HEK293 (cell line): ENCODE measurements around the gene HDAC2.

Source experiments
- CTCF ChIA-PET: fragments of 350-600 bp; formaldehyde crosslinking; extraction: SDS; loops from one replicate; lab custom pipeline; 2021; ENCODE audit warnings: antibody characterized with exemption; lab: Yijun Ruan, JAX
- POLR2A ChIA-PET: fragments of 300-600 bp; formaldehyde crosslinking; extraction: SDS; loops from one replicate; lab custom pipeline; 2020; ENCODE audit warnings: antibody characterized with exemption, inconsistent platforms; lab: Yijun Ruan, JAX
- H3K27ac ChIP-seq: fragments of 200-500 bp; sonication (Bioruptor generic); 2 replicates; pipeline ENCODE4 v1.5.1; 2014; ENCODE audit warnings: low read depth, low read length, control low read depth, inconsistent platforms; ENCODE audit errors: extremely low read depth
- H3K36me3 ChIP-seq, 2 experiments: fragments of 200-500 bp in 1 of 2; sonication (Bioruptor generic) in 1 of 2; 1 replicate in 1 of 2; 2 replicates in 1 of 2; pipeline ENCODE4 v1.5.1; 2014 to 2017; ENCODE audit warnings: inconsistent platforms in 2 of 2, low read length in 2 of 2; ENCODE audit not compliant: control insufficient read depth in 2 of 2, insufficient read depth in 1 of 2
- H3K4me1 ChIP-seq: fragments of 200-500 bp; sonication (Bioruptor generic); 2 replicates; pipeline ENCODE4 v1.5.1; 2014; ENCODE audit warnings: mild to moderate bottlenecking, low read length, inconsistent platforms; ENCODE audit not compliant: control insufficient read depth, insufficient read depth
- H3K4me3 ChIP-seq: 2 replicates; pipeline ENCODE4 v1.5.1; 2011; ENCODE audit warnings: low read depth, mild to moderate bottlenecking, control low read depth, low read length, moderate library complexity
- H3K9me3 ChIP-seq: fragments of 200-500 bp; sonication (Bioruptor generic); 2 replicates; pipeline ENCODE4 v1.5.1; 2014; ENCODE audit warnings: low read depth, low read length, inconsistent platforms; ENCODE audit not compliant: control insufficient read depth, insufficient read depth
- GLI4 ChIP-seq: fragments of 450-650 bp; formaldehyde crosslinking; IDR thresholded peaks from 2 replicates; pipeline ENCODE4 v1.5.1; 2016; ENCODE audit warnings: missing biosample characterization, missing genetic modification characterization
- HOXA7 ChIP-seq: sonication (generic); formaldehyde crosslinking; IDR thresholded peaks from 2 replicates; pipeline ENCODE4 v1.8.1; 2022; ENCODE audit warnings: missing genetic modification reagents, borderline replicate concordance
- IKZF3 ChIP-seq: fragments of 450-650 bp; IDR thresholded peaks from 2 replicates; pipeline ENCODE4 v1.5.0; 2018; ENCODE audit warnings: missing biosample characterization, mild to moderate bottlenecking, missing genetic modification characterization, moderate library complexity
- KLF7 ChIP-seq: fragments of 450-650 bp; formaldehyde crosslinking; IDR thresholded peaks from 2 replicates; pipeline ENCODE4 v1.5.1; 2016; ENCODE audit warnings: missing biosample characterization, missing genetic modification characterization, borderline replicate concordance
- MEIS1 ChIP-seq: sonication (generic); formaldehyde crosslinking; IDR thresholded peaks from 2 replicates; pipeline ENCODE4 v1.8.1; 2022; ENCODE audit warnings: missing genetic modification reagents, mild to moderate bottlenecking, borderline replicate concordance
- REPIN1 ChIP-seq: fragments of 450-650 bp; formaldehyde crosslinking; IDR thresholded peaks from 2 replicates; pipeline ENCODE4 v1.5.1; 2017; ENCODE audit warnings: missing biosample characterization, missing genetic modification characterization, low read depth
- SETDB1 ChIP-seq: IDR thresholded peaks from one replicate; pipeline ENCODE4 v1.6.1; 2017; ENCODE audit warnings: mild to moderate bottlenecking, low read length, moderate library complexity, mixed read lengths; ENCODE audit not compliant: insufficient read length
- SP7 ChIP-seq: fragments of 450-650 bp; formaldehyde crosslinking; IDR thresholded peaks from 2 replicates; pipeline ENCODE4 v1.5.1; 2016; ENCODE audit warnings: missing biosample characterization, missing genetic modification characterization
- TSHZ1 ChIP-seq: fragments of 450-650 bp; formaldehyde crosslinking; IDR thresholded peaks from 2 replicates; pipeline ENCODE4 v1.5.1; 2016; ENCODE audit warnings: missing biosample characterization, missing genetic modification characterization, borderline replicate concordance
- WT1 ChIP-seq: fragments of 450-650 bp; formaldehyde crosslinking; IDR thresholded peaks from 2 replicates; pipeline ENCODE4 v1.5.1; 2016; ENCODE audit warnings: missing biosample characterization, missing genetic modification characterization
- ZFP3 ChIP-seq: fragments of 450-650 bp; formaldehyde crosslinking; IDR thresholded peaks from 2 replicates; pipeline ENCODE4 v1.5.1; 2016; ENCODE audit warnings: low read depth, missing biosample characterization, missing genetic modification characterization
- ZFP41 ChIP-seq: fragments of 450-650 bp; formaldehyde crosslinking; IDR thresholded peaks from 2 replicates; pipeline ENCODE4 v1.5.1; 2016; ENCODE audit warnings: missing biosample characterization, missing genetic modification characterization, borderline replicate concordance
- ZIC2 ChIP-seq: fragments of 450-650 bp; formaldehyde crosslinking; IDR thresholded peaks from 2 replicates; pipeline ENCODE4 v1.5.1; 2016; ENCODE audit warnings: missing biosample characterization, missing genetic modification characterization
- ZNF112 ChIP-seq: fragments of 450-650 bp; formaldehyde crosslinking; IDR thresholded peaks from 2 replicates; pipeline ENCODE4 v1.5.0; 2017; ENCODE audit warnings: missing biosample characterization, missing genetic modification characterization
- ZNF23 ChIP-seq: fragments of 450-650 bp; formaldehyde crosslinking; IDR thresholded peaks from 2 replicates; pipeline ENCODE4 v1.5.1; 2016; ENCODE audit warnings: missing biosample characterization, missing genetic modification characterization, borderline replicate concordance
- ZNF335 ChIP-seq: fragments of 450-650 bp; formaldehyde crosslinking; conservative IDR thresholded peaks from 2 replicates; pipeline ENCODE4 v1.5.1; 2016; ENCODE audit warnings: missing biosample characterization, missing genetic modification characterization
- ZNF341 ChIP-seq: fragments of 450-650 bp; formaldehyde crosslinking; IDR thresholded peaks from 2 replicates; pipeline ENCODE4; 2016; ENCODE audit warnings: low read depth, missing biosample characterization, missing genetic modification characterization
- ZNF350 ChIP-seq: fragments of 450-650 bp; formaldehyde crosslinking; IDR thresholded peaks from 2 replicates; pipeline ENCODE4 v1.5.0; 2017; ENCODE audit warnings: missing biosample characterization, mild to moderate bottlenecking, missing genetic modification characterization
- ZNF354C ChIP-seq: fragments of 450-650 bp; formaldehyde crosslinking; IDR thresholded peaks from 2 replicates; pipeline ENCODE4 v1.5.1; 2016; ENCODE audit warnings: missing biosample characterization, missing genetic modification characterization, low read depth, borderline replicate concordance
- ZNF404 ChIP-seq: fragments of 450-650 bp; formaldehyde crosslinking; IDR thresholded peaks from 2 replicates; pipeline ENCODE4 v1.5.1; 2017; ENCODE audit warnings: missing biosample characterization, missing genetic modification characterization
- ZNF423 ChIP-seq: fragments of 450-650 bp; formaldehyde crosslinking; IDR thresholded peaks from 2 replicates; pipeline ENCODE4 v1.5.1; 2016; ENCODE audit warnings: missing biosample characterization, missing genetic modification characterization
- ZNF48 ChIP-seq: fragments of 450-650 bp; formaldehyde crosslinking; IDR thresholded peaks from 2 replicates; pipeline ENCODE4 v1.5.1; 2016; ENCODE audit warnings: missing biosample characterization, missing genetic modification characterization
- ZNF501 ChIP-seq: fragments of 450-650 bp; formaldehyde crosslinking; IDR thresholded peaks from 2 replicates; pipeline ENCODE4 v1.5.1; 2016; ENCODE audit warnings: missing biosample characterization, missing genetic modification characterization
- ZNF548 ChIP-seq: fragments of 450-650 bp; formaldehyde crosslinking; IDR thresholded peaks from 2 replicates; pipeline ENCODE4 v1.5.1; 2016; ENCODE audit warnings: missing biosample characterization, missing genetic modification characterization
- ZNF626 ChIP-seq: fragments of 450-650 bp; sonication (Bioruptor Pico); formaldehyde crosslinking; IDR thresholded peaks from 2 replicates; pipeline ENCODE4 v1.5.1; 2018; ENCODE audit warnings: missing biosample characterization, missing genetic modification characterization, inconsistent platforms
- ZNF670 ChIP-seq: fragments of 450-650 bp; formaldehyde crosslinking; IDR thresholded peaks from 2 replicates; pipeline ENCODE4 v1.5.1; 2016; ENCODE audit warnings: missing biosample characterization, missing genetic modification characterization, low read depth
- ZNF707 ChIP-seq: fragments of 450-650 bp; formaldehyde crosslinking; IDR thresholded peaks from 2 replicates; pipeline ENCODE4 v1.5.1; 2016; ENCODE audit warnings: missing biosample characterization, missing genetic modification characterization
- ZNF747 ChIP-seq: fragments of 450-650 bp; formaldehyde crosslinking; IDR thresholded peaks from 2 replicates; pipeline ENCODE4 v1.5.1; 2016; ENCODE audit warnings: missing biosample characterization, missing genetic modification characterization
- TF ChIP-seq, protein P1 (sequence below): fragments of 450-650 bp; formaldehyde crosslinking; IDR thresholded peaks from 2 replicates; pipeline ENCODE4 v1.5.1; 2016; ENCODE audit warnings: missing biosample characterization, missing genetic modification characterization
- TF ChIP-seq, protein P2 (sequence below): fragments of 450-650 bp; formaldehyde crosslinking; IDR thresholded peaks from 2 replicates; pipeline ENCODE4 v1.5.1; 2016; ENCODE audit warnings: missing biosample characterization, missing genetic modification characterization

The HDAC2 gene

DNA sequence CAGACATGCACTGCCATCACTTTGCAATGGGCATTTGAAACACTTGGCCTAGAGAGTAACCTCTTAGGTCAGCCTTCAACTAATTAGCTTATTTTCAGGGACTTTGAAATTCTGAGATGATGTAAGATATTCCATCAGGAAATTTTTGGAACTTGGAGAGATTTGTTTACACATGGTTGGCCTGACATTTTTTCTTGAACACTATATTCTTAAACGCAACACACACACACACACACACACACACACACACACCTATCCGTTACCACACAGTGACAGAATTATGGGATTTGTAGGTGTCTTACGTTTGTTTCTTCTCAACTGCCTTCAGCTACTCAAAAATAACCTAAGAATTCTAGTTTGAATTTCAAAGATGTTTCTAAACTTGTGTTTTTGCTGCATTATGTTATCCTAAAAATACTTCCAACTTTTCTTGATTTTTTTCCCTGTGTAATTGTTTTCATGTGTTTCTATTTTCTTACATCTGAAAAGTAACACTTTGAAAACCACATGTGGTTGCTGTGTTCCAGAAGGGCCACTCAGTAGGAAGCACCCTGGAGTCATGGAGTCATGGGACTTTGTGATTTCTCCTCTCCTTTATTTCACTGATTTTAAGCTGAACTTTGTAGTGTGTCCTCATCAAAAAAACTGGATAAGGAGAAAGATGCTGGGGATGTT, 81.9 kb downstream of the HDAC2 start:
- ChIA-PET POLR2A (no interaction called here), CTCF (interaction anchor here (0.6 to 5.2 kb wide), 7 partner anchors 10 to 1626 kb away, joined by 3 to 30 read pairs (median 4); no protein-coding TSS in a partner anchor)
- H3K9me3 ChIP-seq, result no peaks in the 10 kb centered on the region
- TF ChIP-seq HOXA7 (no peak), ZFP41 (tag by site-specific recombination) (no peak), GLI4 (tag by site-specific recombination) (no peak), ZNF670 (tag by site-specific recombination) (no peak), ZNF23 (tag by site-specific recombination) (no peak), REPIN1 (no peak), ZNF707 (tag by site-specific recombination) (no peak), ZNF112 (no peak), ZNF404 (tag by site-specific recombination) (no peak), ZNF501 (tag by site-specific recombination) (no peak), SETDB1 (no peak), ZNF626 (no peak)
- TF ChIP-seq, protein P1, sequence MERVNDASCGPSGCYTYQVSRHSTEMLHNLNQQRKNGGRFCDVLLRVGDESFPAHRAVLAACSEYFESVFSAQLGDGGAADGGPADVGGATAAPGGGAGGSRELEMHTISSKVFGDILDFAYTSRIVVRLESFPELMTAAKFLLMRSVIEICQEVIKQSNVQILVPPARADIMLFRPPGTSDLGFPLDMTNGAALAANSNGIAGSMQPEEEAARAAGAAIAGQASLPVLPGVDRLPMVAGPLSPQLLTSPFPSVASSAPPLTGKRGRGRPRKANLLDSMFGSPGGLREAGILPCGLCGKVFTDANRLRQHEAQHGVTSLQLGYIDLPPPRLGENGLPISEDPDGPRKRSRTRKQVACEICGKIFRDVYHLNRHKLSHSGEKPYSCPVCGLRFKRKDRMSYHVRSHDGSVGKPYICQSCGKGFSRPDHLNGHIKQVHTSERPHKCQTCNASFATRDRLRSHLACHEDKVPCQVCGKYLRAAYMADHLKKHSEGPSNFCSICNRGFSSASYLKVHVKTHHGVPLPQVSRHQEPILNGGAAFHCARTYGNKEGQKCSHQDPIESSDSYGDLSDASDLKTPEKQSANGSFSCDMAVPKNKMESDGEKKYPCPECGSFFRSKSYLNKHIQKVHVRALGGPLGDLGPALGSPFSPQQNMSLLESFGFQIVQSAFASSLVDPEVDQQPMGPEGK, result no peak
- no peaks in the 10 kb centered on the region for H3K36me3 ChIP-seq
- no peak overlapping the region for H3K27ac ChIP-seq
- H3K4me3 ChIP-seq, result no peak overlapping the region
- no peaks in the 10 kb centered on the region for H3K4me1 ChIP-seq

GRCh38 chr6:113888493-113888892, 82.5 kb downstream of the HDAC2 start:
- CTCF ChIA-PET, result interaction anchor here (0.6 to 5.2 kb wide), 4 partner anchors 9 to 24 kb away, joined by 3 to 30 read pairs (median 4); no protein-coding TSS in a partner anchor
- POLR2A ChIA-PET, result no interaction called here
- no peaks in the 10 kb centered on the region for H3K4me1 ChIP-seq

More at GRCh38 chr6:113888493-113888892, 82.5 kb downstream of the HDAC2 start:
- TF ChIP-seq, protein P2, sequence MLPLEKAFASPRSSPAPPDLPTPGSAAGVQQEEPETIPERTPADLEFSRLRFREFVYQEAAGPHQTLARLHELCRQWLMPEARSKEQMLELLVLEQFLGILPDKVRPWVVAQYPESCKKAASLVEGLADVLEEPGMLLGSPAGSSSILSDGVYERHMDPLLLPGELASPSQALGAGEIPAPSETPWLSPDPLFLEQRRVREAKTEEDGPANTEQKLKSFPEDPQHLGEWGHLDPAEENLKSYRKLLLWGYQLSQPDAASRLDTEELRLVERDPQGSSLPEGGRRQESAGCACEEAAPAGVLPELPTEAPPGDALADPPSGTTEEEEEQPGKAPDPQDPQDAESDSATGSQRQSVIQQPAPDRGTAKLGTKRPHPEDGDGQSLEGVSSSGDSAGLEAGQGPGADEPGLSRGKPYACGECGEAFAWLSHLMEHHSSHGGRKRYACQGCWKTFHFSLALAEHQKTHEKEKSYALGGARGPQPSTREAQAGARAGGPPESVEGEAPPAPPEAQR (tag by site-specific recombination), result no peak
- TF ChIP-seq SETDB1, result no peak
- TF ChIP-seq ZNF501 (tag by site-specific recombination), result no peak
- no peak for TF ChIP-seq ZNF48 (tag by site-specific recombination)
- no peak for TF ChIP-seq MEIS1 (CRISPR knock-in tag)
- TF ChIP-seq ZNF335 (tag by site-specific recombination), result no peak
- no peak for TF ChIP-seq ZNF341 (tag by site-specific recombination)
- TF ChIP-seq ZNF350 (tag by site-specific recombination), result no peak
- no peak for TF ChIP-seq ZNF423 (tag by site-specific recombination)
- TF ChIP-seq IKZF3 (tag by site-specific recombination), result no peak
- TF ChIP-seq TSHZ1 (tag by site-specific recombination), result no peak
- no peak for TF ChIP-seq ZIC2
- no peak for TF ChIP-seq WT1
- no peak for TF ChIP-seq KLF7
- no peak for TF ChIP-seq SP7 (tag by site-specific recombination)
- no peak for TF ChIP-seq ZNF747
- no peak for TF ChIP-seq ZNF354C (tag by site-specific recombination)
- no peak for TF ChIP-seq ZNF548 (tag by site-specific recombination)
- no peak for TF ChIP-seq ZFP3
- TF ChIP-seq, all 188 proteins: peak for 0
- no peaks in the 10 kb centered on the region for H3K9me3 ChIP-seq
- H3K4me3 ChIP-seq, result no peak overlapping the region
- no peak overlapping the region for H3K27ac ChIP-seq
- H3K36me3 ChIP-seq, result no peaks in the 10 kb centered on the region
